ENCODE results near the gene IFT81.
"Not testable (repeated sequence)": the region's sequence is repeated elsewhere in the genome, so short reads cannot be mapped to it uniquely, and the experiment has no call there.

Gene IFT81

GRCh38 chr12:110108309-110109036, 15.7 kb upstream of the IFT81 start:
- no peak for DNase-seq (ENCODE audit: low read depth)

GRCh38 chr12:110109037-110109836, 14.9 kb upstream of the IFT81 start:
- no peak for DNase-seq (ENCODE audit: low read depth)

GRCh38 chr12:110109837-110110535, 14.2 kb upstream of the IFT81 start:
- DNase-seq (ENCODE audit: low read depth) = no peak

GRCh38 chr12:110111476-110112334, 12.5 kb upstream of the IFT81 start:
- no peak for DNase-seq (ENCODE audit: low read depth)

GRCh38 chr12:110112335-110112660, 11.9 kb upstream of the IFT81 start:
- DNase-seq (ENCODE audit: low read depth) = no peak

GRCh38 chr12:110114528-110114937, 9.6 kb upstream of the IFT81 start:
- DNase-seq (ENCODE audit: low read depth) = no peak

- DNase-seq (ENCODE audit: low read depth) = no peak
These were observed 8.5 kb upstream of the IFT81 start for GRCh38 chr12:110115675-110116074.

- no peak for DNase-seq (ENCODE audit: low read depth)
These were observed 7.5 kb upstream of the IFT81 start for GRCh38 chr12:110116623-110117022.

GRCh38 chr12:110117210-110117609, 6.9 kb upstream of the IFT81 start:
- DNase-seq (ENCODE audit: low read depth) = not testable (repeated sequence)

- DNase-seq (ENCODE audit: low read depth) = no peak
These were observed 6.0 kb upstream of the IFT81 start for GRCh38 chr12:110117956-110118685.

GRCh38 chr12:110122929-110123328, 1.2 kb upstream of the IFT81 start:
- no peak for DNase-seq (ENCODE audit: low read depth)

- DNase-seq (ENCODE audit: low read depth) = no peak
These were observed 263 bp upstream of the IFT81 start for GRCh38 chr12:110123919-110124268.

GRCh38 chr12:110126557-110126956, 2.4 kb downstream of the IFT81 start:
- DNase-seq (ENCODE audit: low read depth) = no peak

GRCh38 chr12:110134691-110135411, 10.7 kb downstream of the IFT81 start:
- no peak for DNase-seq (ENCODE audit: low read depth)

GRCh38 chr12:110135806-110136205, 11.6 kb downstream of the IFT81 start:
- DNase-seq (ENCODE audit: low read depth) = no peak

GRCh38 chr12:110137786-110138185, 13.6 kb downstream of the IFT81 start:
- no peak for DNase-seq (ENCODE audit: low read depth)

- no peak for DNase-seq (ENCODE audit: low read depth)
These were observed 17.2 kb downstream of the IFT81 start for GRCh38 chr12:110141389-110141788.

GRCh38 chr12:110146986-110147385, 22.8 kb downstream of the IFT81 start:
- no peak for DNase-seq (ENCODE audit: low read depth)

- no peak for DNase-seq (ENCODE audit: low read depth)
These were observed 25.0 kb downstream of the IFT81 start for GRCh38 chr12:110149086-110149660.

- DNase-seq (ENCODE audit: low read depth) = no peak
These were observed 32.6 kb downstream of the IFT81 start for GRCh38 chr12:110156766-110157165.
